Middle frontal gyrus (tissue), 1 donor: Measurements from ENCODE around the gene NT5DC3.

Experiments
- DNase-seq: peaks from one replicate; pipeline ENCODE4 v3.0.0-alpha.2; 2015; ENCODE audit warnings: low spot score; ENCODE audit errors: extremely low spot score

The NT5DC3 gene

GRCh38 chr12:103756443-103756842, 84.6 kb downstream of the NT5DC3 start:
- DNase-seq = no peak

DNA sequence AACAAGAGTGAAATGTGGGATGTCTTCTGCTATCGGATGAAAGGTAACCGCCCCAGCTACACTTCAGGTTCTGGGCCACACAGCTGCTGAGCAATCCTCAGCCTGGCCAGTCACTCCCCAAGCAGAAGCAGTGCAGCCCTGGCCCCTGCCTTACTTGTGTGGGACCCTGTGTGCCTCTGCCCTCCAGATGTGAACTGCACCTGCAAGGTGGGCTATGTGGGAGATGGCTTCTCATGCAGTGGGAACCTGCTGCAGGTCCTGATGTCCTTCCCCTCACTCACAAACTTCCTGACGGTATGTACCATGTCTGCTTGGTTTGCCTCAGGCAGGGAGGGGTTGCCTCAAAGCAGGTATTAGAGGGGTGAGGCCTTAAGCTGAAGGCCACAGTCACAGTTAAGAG, 85.6 kb downstream of the NT5DC3 start:
- DNase-seq = no peak

DNA sequence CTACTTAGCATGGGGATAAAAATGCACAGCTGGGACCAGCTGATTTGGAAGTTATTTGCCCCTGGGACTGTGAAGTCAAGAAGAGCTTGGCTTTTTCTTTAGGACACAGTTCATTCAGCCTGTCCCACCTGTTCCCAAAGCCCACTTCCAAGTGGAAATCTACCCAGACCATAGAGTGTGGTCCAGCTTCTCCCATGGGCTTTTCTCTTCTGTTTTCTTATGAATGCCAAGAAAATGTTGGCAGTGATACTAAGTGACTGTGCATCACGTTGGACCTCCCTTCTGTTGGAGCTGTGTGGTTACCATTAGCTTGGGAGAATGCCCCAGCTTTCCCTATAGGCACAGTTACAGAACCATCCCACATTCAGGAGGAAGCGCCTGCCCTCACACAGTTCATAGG, 89.4 kb downstream of the NT5DC3 start:
- DNase-seq = no peak

DNA sequence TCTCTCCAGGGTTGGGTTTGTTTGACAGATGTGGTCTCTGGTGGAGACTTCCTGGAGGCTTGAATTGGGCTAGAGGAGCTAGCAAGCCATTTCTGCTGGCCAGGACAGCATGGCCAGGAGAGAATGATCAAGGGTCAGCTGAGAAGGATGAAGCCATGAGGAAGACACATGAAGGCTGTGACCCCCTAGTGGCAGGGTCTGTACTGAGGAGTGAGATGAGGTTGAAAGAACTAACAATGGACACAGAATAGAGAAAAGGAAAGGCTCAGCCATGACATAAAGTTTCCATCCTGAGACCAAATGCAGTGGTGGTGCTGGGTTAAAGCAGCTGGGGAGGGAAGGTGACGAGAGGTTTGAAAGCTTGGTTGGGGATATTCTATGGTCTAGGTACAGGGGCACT, 89.9 kb downstream of the NT5DC3 start:
- DNase-seq = no peak

DNA sequence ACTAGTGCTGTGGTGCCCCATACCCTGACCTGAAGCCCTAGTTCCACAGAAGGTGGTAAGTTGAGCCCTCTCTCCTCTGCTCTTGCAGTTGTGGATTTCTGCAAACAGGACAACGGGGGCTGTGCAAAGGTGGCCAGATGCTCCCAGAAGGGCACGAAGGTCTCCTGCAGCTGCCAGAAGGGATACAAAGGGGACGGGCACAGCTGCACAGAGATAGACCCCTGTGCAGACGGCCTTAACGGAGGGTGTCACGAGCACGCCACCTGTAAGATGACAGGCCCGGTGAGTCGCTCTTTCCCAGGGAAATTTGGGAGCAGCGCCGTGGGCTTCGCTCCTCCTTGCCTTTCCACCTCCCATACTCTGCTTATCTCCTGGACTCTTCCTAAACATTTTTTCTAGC, 92.2 kb downstream of the NT5DC3 start:
- no peak for DNase-seq

DNA sequence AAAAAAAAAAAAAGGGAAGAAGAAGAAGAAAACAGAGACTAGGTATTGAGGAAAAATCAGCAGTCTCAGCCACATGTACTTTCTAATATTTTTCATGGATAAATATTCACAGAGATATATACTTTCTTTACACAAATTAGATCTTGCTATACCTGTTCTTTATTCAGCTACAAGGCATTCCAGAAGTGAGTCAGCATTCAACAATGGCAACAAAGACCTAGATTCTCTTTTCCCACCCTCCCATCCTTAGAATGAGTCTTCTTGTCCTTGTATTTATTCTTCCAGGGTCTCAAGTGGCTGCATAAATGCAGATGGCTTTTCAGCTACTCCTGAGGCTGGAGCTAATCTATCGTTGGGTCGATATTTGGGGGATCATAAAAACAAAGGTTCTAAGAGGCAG, 93.0 kb downstream of the NT5DC3 start:
- no peak for DNase-seq

DNA sequence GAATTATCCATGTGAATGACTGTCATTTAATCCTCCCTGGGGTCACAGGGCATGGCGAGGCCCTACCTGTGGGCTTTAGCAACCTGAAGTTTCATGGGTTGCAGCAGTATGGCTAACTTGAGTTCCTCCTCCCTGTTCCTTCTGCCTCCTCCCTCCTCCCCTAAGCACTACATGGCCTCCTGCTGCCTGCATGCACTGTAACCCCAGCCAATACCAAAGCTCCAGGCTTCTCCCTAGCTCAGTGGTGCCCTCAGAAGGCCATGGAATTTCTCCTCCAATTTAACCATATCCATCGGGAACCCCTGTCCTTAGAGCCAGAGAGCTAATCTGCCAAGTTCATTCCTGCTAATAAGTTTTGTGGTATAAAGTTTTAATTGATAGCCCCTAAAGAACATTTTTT, 95.1 kb downstream of the NT5DC3 start:
- DNase-seq = no peak

- DNase-seq = no peak
Observed at GRCh38 chr12:103743788-103744187, 97.2 kb downstream of the NT5DC3 start.

- DNase-seq = no peak
Observed at GRCh38 chr12:103742349-103742932, 98.6 kb downstream of the NT5DC3 start.

- DNase-seq = no peak
Observed at GRCh38 chr12:103737881-103738280, 103.2 kb downstream of the NT5DC3 start.

GRCh38 chr12:103736572-103736971, 104.5 kb downstream of the NT5DC3 start:
- DNase-seq = no peak

DNA sequence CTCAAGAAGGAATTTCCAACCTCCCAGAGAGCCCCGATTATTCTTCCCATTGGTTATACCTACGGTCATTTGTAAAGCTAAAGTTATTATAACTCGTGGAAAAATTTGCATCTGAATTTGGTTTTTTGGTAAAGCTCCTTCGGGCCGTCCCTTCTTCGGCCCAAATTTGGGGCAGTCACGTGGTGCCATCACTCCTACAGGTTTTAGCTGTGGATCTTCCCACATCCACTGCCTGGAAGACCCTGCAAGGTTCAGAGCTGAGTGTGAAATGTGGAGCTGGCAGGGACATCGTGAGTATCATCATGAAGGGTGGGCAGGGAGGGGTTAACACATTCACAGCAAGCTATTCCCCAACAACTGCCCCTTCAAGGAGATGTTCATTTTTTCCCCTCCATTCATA, 105.7 kb downstream of the NT5DC3 start:
- DNase-seq = no peak

DNA sequence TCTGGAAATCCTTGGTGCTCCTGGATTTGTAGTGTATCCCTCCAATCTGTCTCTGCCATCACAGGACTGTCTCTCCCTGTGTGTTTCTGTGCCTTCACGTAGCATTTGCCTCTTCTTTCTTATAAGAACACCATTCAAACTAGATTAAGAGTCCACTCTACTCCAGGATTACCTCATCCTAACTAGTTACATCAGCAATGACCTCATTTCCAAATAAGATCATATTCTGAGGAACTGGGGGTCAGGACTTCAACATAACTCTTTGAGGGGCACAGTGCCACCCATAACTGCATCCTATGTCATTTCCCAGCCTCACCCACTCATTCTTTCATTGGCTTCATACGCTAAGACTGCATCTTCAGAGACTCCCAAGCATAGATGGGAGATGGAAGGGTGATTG, 106.2 kb downstream of the NT5DC3 start:
- no peak for DNase-seq

GRCh38 chr12:103731539-103731938, 109.5 kb downstream of the NT5DC3 start:
- DNase-seq = no peak

- DNase-seq = no peak
Observed at GRCh38 chr12:103729499-103729898, 111.5 kb downstream of the NT5DC3 start.

GRCh38 chr12:103728323-103728722, 112.7 kb downstream of the NT5DC3 start:
- no peak for DNase-seq

GRCh38 chr12:103727638-103728037, 113.4 kb downstream of the NT5DC3 start:
- no peak for DNase-seq

DNA sequence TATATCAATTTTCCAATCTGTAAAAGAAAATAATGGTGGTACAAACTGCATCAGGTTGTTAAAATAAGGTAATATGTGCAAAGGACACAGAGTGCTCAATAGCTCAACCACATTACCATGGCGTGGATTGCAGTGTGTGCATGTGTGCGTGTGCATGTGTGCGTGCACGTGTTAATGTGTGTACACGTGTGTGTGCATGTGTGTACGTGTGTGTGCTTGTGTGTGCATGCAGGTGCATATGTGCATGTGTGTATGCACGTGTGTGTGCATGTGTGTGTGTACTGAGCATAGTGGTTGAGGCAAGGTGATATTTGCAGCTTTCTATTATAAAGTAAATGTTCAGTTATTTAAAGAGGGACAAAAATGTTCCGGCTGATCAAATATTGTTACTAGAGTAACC, 115.6 kb downstream of the NT5DC3 start:
- DNase-seq = no peak
